Stimulated activated naive CD8-positive, alpha-beta T cell treated with anti-CD3 and anti-CD28 coated beads, Interleukin-15, Interleukin-2, amounts not matched to agents 100 ng/mL and 50 ng/mL, for 24 hours (primary cell): ENCODE data around the gene FBXL14.

Experiments used
- H3K27ac Mint-ChIP-seq: one replicate; pipeline ENCODE4 v1.8.0; 2021; ENCODE audit warnings: mild to moderate bottlenecking, mixed read lengths
- H3K27me3 Mint-ChIP-seq: one replicate; pipeline ENCODE4 v1.8.0; 2021; ENCODE audit warnings: mixed read lengths
- H3K36me3 Mint-ChIP-seq: one replicate; pipeline ENCODE4 v1.8.0; 2021; ENCODE audit warnings: low read depth, mixed read lengths
- H3K4me1 Mint-ChIP-seq: one replicate; pipeline ENCODE4 v1.8.0; 2021; ENCODE audit warnings: low read depth, mixed read lengths
- H3K4me3 Mint-ChIP-seq: one replicate; pipeline ENCODE4 v1.8.0; 2021; ENCODE audit warnings: mild to moderate bottlenecking, mixed read lengths
- H3K9me3 Mint-ChIP-seq: one replicate; pipeline ENCODE4 v1.8.0; 2021; ENCODE audit warnings: mixed read lengths

FBXL14 gene

GRCh38 chr12:1530592-1531152 is 63.7 kb downstream of the FBXL14 start:
- H3K9me3 Mint-ChIP-seq: no peaks in the 10 kb centered on the region
- peaks cover 72% of the 10 kb centered on the region for H3K27me3 Mint-ChIP-seq
- H3K4me3 Mint-ChIP-seq: peak overlapping the region; percentile 63
- H3K27ac Mint-ChIP-seq: no peak overlapping the region
- H3K36me3 Mint-ChIP-seq: no peaks in the 10 kb centered on the region
- peaks cover 41% of the 10 kb centered on the region for H3K4me1 Mint-ChIP-seq

GRCh38 chr12:1529862-1530591 is 64.4 kb downstream of the FBXL14 start:
- Mint-ChIP-seq H3K36me3 (no peaks in the 10 kb centered on the region), H3K9me3 (no peaks in the 10 kb centered on the region), H3K4me3 (peak overlapping the region; percentile 70), H3K27ac (no peak overlapping the region), H3K4me1 (peaks cover 40% of the 10 kb centered on the region), H3K27me3 (peaks cover 73% of the 10 kb centered on the region)

DNA sequence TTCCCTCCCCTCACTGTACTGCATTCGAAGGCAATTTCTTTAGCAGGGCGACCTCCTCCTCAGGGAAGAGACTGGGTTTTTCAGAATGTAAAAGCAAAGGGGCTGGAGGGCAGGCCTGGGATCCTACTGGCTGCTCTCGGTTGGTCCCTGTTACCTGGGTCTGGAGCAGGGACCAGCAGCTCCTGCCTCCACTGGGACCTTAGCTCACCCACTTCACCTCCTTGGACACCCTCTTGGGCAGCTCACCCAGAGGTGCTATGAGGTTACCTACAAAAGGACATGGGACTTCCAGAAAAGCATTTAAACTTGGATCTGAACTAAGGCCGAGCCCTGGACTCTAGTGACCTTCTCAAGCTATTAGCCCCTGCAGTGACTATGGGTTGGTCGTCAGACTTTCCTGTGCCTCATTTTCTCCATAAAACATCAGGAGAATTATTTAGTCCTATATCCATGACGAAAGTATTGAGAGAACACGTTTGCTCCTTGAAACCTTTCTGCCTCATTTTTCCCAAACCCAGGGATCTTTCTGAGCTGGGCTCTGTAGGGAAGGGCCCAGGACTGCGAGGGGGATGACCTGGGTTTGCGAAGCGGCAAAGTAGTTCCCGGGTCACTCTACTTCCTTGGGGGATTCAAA is 65.0 kb downstream of the FBXL14 start:
- Mint-ChIP-seq H3K4me3 (peak overlapping the region; percentile 70), H3K4me1 (peaks cover 33% of the 10 kb centered on the region), H3K9me3 (no peaks in the 10 kb centered on the region), H3K27me3 (peaks cover 76% of the 10 kb centered on the region), H3K36me3 (no peaks in the 10 kb centered on the region), H3K27ac (no peak overlapping the region)

- Mint-ChIP-seq H3K36me3 (no peaks in the 10 kb centered on the region), H3K9me3 (no peaks in the 10 kb centered on the region), H3K27ac (no peak overlapping the region), H3K4me1 (peaks cover 30% of the 10 kb centered on the region), H3K4me3 (no peak overlapping the region), H3K27me3 (peaks cover 78% of the 10 kb centered on the region)
Observed at GRCh38 chr12:1528791-1529190, 65.6 kb downstream of the FBXL14 start.

DNA sequence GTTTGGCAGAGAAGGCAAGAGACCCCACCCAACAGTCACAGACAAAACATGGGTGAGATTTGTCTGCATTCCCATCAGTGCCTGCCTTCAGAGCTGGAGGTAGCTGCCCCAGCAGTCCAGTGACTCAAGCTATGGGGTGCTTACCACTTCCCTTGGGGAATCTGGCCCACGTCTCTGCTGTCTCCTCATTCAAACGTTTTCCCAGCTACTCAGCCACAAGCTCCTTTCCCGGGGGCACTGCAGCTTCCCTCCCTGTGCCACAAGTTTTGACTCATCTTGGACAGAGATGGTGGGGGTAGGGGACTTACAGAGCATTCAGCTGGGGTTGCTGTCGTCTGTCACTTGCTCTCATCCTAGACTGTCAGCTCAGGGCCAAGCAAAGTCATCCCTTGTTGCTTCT is 66.6 kb downstream of the FBXL14 start:
- Mint-ChIP-seq H3K4me3 (no peak overlapping the region), H3K9me3 (no peaks in the 10 kb centered on the region), H3K36me3 (no peaks in the 10 kb centered on the region), H3K27me3 (peaks cover 70% of the 10 kb centered on the region), H3K4me1 (peaks cover 20% of the 10 kb centered on the region), H3K27ac (no peak overlapping the region)

DNA sequence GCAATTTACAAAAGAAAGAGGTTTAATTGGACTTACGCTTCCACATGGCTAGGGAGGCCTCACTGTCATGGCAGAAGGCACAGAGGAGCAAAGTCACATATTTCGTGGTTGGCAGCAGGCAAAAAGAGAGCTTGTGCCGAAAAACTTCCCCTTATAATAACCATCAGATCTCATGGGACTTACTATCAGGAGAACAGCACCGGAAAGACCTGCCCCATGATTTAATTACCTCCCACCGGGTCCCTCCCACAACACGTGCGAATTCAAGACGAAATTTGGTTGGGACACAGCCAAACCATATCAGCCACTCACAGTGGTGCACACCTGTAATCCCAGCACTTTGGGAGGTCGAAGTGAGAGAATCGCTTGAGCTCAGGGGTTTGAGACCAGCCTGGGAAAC is 68.5 kb downstream of the FBXL14 start:
- Mint-ChIP-seq H3K27me3 (peaks cover 54% of the 10 kb centered on the region), H3K4me3 (no peak overlapping the region), H3K4me1 (peaks cover 4% of the 10 kb centered on the region), H3K36me3 (no peaks in the 10 kb centered on the region), H3K27ac (no peak overlapping the region), H3K9me3 (no peaks in the 10 kb centered on the region)

- H3K9me3 Mint-ChIP-seq: no peaks in the 10 kb centered on the region
- H3K4me1 Mint-ChIP-seq: no peaks in the 10 kb centered on the region
- H3K36me3 Mint-ChIP-seq: no peaks in the 10 kb centered on the region
- no peak overlapping the region for H3K27ac Mint-ChIP-seq
- H3K4me3 Mint-ChIP-seq: no peak overlapping the region
- H3K27me3 Mint-ChIP-seq: peaks cover 49% of the 10 kb centered on the region
Observed at GRCh38 chr12:1523558-1524050, 70.8 kb downstream of the FBXL14 start.

DNA sequence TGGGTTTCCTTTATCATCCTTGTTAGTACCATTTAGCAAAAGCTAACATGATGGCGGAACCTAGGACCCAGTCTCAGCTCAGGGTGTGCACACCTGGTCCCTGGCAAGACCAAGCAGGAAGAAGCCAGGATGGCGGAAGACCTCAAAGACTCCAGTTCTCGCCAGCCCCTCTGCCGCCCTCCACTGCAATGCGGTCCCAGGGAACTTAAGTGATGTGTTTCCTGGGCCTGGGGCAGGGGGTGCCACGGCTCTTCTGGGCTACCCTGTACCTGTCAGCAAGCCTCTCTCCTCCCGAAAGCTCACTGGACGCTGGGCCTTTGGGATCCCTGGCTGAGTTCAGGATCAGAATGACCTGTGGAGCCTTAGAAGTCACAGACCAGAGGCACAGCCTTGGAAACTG is 71.3 kb downstream of the FBXL14 start:
- H3K27me3 Mint-ChIP-seq: peaks cover 44% of the 10 kb centered on the region
- H3K36me3 Mint-ChIP-seq: no peaks in the 10 kb centered on the region
- no peak overlapping the region for H3K27ac Mint-ChIP-seq
- H3K4me3 Mint-ChIP-seq: no peak overlapping the region
- H3K4me1 Mint-ChIP-seq: no peaks in the 10 kb centered on the region
- H3K9me3 Mint-ChIP-seq: no peaks in the 10 kb centered on the region

DNA sequence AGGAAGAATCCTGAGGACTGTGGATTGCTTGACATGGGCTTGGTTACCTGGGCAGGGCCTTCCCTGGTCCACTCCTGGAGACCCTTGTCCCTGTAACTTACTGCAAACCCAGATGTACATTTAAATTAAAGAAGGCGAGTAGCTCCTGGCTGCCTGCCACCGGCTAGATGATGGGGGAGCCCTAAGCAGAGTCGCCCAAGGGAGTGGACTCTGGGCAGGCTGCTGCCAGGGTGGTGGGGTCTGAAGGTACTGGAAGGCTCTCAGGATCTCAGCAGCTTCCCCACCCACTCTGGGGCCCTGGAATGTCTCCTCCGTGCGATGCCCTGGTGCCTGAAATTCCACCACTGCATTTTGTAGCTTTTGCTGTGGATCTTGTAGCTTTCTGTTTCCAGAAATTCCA is 74.7 kb downstream of the FBXL14 start:
- H3K27me3 Mint-ChIP-seq: peaks cover 29% of the 10 kb centered on the region
- no peak overlapping the region for H3K4me3 Mint-ChIP-seq
- H3K27ac Mint-ChIP-seq: no peak overlapping the region
- H3K36me3 Mint-ChIP-seq: no peaks in the 10 kb centered on the region
- H3K9me3 Mint-ChIP-seq: no peaks in the 10 kb centered on the region
- no peaks in the 10 kb centered on the region for H3K4me1 Mint-ChIP-seq

- Mint-ChIP-seq H3K36me3 (no peaks in the 10 kb centered on the region), H3K27ac (no peak overlapping the region), H3K9me3 (no peaks in the 10 kb centered on the region), H3K4me1 (no peaks in the 10 kb centered on the region), H3K4me3 (no peak overlapping the region), H3K27me3 (peaks cover 23% of the 10 kb centered on the region)
Observed at GRCh38 chr12:1518591-1519516, 75.5 kb downstream of the FBXL14 start.

- no peak overlapping the region for H3K27ac Mint-ChIP-seq
- no peaks in the 10 kb centered on the region for H3K9me3 Mint-ChIP-seq
- H3K27me3 Mint-ChIP-seq: peaks cover 19% of the 10 kb centered on the region
- no peaks in the 10 kb centered on the region for H3K36me3 Mint-ChIP-seq
- no peaks in the 10 kb centered on the region for H3K4me1 Mint-ChIP-seq
- H3K4me3 Mint-ChIP-seq: no peak overlapping the region
Observed at GRCh38 chr12:1517734-1518525, 76.5 kb downstream of the FBXL14 start.

- Mint-ChIP-seq H3K27me3 (peaks cover 19% of the 10 kb centered on the region), H3K9me3 (no peaks in the 10 kb centered on the region), H3K27ac (no peak overlapping the region), H3K36me3 (no peaks in the 10 kb centered on the region), H3K4me1 (no peaks in the 10 kb centered on the region), H3K4me3 (no peak overlapping the region)
Observed at GRCh38 chr12:1517007-1517406, 77.4 kb downstream of the FBXL14 start.
